ENCODE data around the gene ELAVL3.
"Not testable (repeated sequence)": the region's sequence is repeated elsewhere in the genome, so short reads cannot be mapped to it uniquely, and the experiment has no call there.

The ELAVL3 gene

DNA sequence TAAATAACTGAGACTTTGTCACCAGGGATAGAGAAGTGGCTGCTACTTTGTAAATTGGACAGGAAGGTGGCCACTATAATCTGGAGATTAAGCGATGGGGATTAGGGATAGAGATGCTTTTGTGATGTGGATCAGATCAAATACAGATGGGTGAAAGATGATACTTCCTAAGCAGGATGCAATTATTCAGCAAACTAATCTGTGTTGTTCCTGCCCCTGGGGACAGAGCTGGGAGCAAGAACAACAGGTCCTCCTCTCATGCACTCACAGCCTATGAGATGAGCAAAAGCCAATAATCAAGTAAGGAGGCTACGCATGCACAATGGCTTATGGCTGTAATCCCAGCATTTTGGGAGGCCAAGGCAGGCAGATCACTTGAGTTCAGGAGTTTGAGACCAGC, 66.3 kb downstream of the ELAVL3 start:
- Histone ChIP-seq H3K27ac (ENCODE audit: low read length) (no peak overlapping the region), H3K4me3 (ENCODE audit: low read depth in 1 of 2, low read length in 2 of 2) (no peak overlapping the region), H3K27me3 (ENCODE audit: low read depth, low read length) (peaks cover 10% of the 10 kb centered on the region), H3K4me1 (ENCODE audit: control insufficient read depth in 1 of 2, insufficient read depth in 2 of 2, low read length in 2 of 2) (peaks cover 0 to 7% of the 10 kb centered on the region in 2 donors), H3K36me3 (ENCODE audit: control insufficient read depth in 1 of 2, insufficient read depth in 2 of 2, low read length in 2 of 2) (no peaks in the 10 kb centered on the region), H3K9me3 (ENCODE audit: control insufficient read depth in 1 of 2, low read length in 2 of 2) (no peaks in the 10 kb centered on the region)

DNA sequence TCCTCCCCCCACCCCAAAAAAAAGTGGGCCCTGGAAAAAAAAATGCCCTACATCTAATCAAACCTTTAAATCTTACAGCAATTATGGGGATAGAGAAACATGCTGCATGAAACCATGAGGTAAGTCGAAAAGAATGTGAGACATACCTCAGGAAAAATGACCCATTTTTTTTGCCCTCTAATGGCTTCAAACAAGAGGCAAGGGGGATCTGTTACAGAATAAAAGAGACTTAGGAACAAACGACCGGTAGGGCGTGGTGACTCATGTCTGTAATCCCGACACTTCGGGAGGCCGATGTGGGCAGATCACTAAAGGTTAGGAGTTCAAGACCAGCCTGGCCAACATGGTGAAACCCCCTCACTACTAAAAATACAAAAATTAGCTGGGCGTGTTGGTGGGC, 70.2 kb downstream of the ELAVL3 start:
- Histone ChIP-seq H3K4me1 (ENCODE audit: control insufficient read depth in 1 of 2, insufficient read depth in 2 of 2, low read length in 2 of 2) (peaks cover 0 to 5% of the 10 kb centered on the region in 2 donors), H3K27me3 (ENCODE audit: low read depth, low read length) (no peaks in the 10 kb centered on the region), H3K36me3 (ENCODE audit: control insufficient read depth in 1 of 2, insufficient read depth in 2 of 2, low read length in 2 of 2) (no peaks in the 10 kb centered on the region), H3K4me3 (ENCODE audit: low read depth in 1 of 2, low read length in 2 of 2) (no peak overlapping the region), H3K27ac (ENCODE audit: low read length) (no peak overlapping the region), H3K9me3 (ENCODE audit: control insufficient read depth in 1 of 2, low read length in 2 of 2) (no peaks in the 10 kb centered on the region)

DNA sequence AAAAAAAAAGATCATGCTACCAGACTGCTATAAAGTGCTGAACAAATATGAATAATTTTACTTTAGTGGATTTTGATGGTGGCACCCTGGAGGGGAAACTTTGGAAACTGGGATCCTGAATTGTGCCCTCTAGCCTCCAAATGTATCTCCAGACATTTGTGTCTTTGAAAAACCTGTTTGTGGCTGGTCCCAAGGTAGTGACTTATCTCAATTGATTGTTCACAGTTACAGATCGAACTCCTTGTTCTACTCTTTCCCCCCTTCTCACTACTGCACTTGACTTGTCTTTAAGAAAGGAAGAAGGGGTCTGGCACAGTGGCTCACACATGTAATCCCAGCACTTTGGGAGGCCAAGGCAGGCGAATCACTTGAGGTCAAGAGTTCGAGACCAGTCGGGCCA, 72.3 kb downstream of the ELAVL3 start:
- Histone ChIP-seq H3K9me3 (ENCODE audit: control insufficient read depth in 1 of 2, low read length in 2 of 2) (no peaks in the 10 kb centered on the region), H3K4me3 (ENCODE audit: low read depth in 1 of 2, low read length in 2 of 2) (no peak overlapping the region), H3K4me1 (ENCODE audit: control insufficient read depth in 1 of 2, insufficient read depth in 2 of 2, low read length in 2 of 2) (peaks cover 0 to 5% of the 10 kb centered on the region in 2 donors), H3K27me3 (ENCODE audit: low read depth, low read length) (no peaks in the 10 kb centered on the region), H3K27ac (ENCODE audit: low read length) (no peak overlapping the region), H3K36me3 (ENCODE audit: control insufficient read depth in 1 of 2, insufficient read depth in 2 of 2, low read length in 2 of 2) (no peaks in the 10 kb centered on the region)

DNA sequence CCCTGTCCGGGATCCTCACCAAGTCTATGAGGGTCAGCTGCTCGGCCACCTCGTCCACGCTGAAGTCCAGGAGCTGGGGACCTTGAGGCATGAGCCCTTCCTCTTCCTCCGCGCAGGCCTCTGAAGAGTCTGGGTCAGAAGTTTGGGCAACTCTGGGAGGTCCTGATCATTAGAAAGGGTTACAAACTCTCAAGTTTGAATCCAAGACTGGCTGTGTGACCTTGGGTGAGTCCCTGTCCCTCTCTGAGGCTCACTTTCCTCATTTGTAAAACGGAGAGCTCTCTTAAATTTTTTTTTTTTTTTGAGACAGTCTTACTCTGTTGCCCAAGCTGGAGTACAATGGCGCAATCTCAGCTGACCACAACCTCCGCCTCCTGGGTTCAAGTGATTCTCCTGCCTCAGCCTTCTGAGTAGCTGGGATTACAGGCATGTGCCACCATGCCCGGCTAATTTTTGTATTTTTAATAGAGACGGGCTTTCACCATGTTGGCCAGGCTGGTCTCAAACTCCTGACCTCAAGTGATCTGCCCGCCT, 74.1 kb downstream of the ELAVL3 start:
- H3K36me3 ChIP-seq (ENCODE audit: control insufficient read depth in 1 of 2, insufficient read depth in 2 of 2, low read length in 2 of 2); H3K4me3 ChIP-seq (ENCODE audit: low read depth in 1 of 2, low read length in 2 of 2); H3K27ac ChIP-seq (ENCODE audit: low read length); H3K4me1 ChIP-seq (ENCODE audit: control insufficient read depth in 1 of 2, insufficient read depth in 2 of 2, low read length in 2 of 2); H3K27me3 ChIP-seq (ENCODE audit: low read depth, low read length); H3K9me3 ChIP-seq (ENCODE audit: control insufficient read depth in 1 of 2, low read length in 2 of 2): not testable (repeated sequence)

DNA sequence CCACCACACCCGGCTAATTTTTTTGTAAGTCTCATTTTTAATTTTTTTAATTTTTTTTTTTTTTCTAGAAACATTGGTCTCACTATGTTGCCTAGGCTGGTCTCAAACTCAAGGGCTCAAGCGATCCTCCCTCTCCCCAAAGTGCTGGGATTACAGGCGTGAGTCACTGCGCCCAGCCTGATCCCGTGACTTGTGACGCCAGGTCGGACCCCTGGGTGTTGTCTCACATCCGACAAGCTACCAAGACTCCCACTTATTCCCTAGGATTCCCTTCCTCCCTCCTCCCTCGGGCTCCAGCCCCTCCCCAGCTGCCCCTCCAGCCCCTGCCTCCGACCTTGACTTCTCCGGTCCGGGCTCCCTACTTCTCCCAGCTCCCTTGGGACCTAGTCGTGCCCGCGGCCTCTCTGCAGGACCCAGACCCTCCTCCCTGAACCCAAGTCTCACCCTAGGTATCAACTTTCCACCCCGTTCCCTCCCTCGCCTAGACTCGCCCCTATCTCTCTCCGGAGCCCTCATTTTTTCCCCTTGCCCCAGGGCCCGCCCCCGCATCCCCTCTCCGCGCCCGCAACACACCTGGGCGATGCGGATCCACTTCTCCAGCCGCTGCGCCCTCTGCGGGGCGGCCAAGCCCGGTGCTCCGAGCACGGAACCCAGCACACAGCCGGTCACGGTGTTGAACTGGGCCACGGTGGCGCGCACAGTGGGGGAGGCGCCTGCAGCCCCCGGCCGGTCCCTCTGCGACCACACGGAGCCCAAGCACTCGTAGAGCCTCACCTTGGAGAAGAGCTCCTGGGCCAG, 74.8 kb downstream of the ELAVL3 start:
- no peaks in the 10 kb centered on the region for H3K27me3 ChIP-seq (ENCODE audit: low read depth, low read length)
- H3K4me1 ChIP-seq (ENCODE audit: control insufficient read depth in 1 of 2, insufficient read depth in 2 of 2, low read length in 2 of 2), result peaks cover 0 to 5% of the 10 kb centered on the region in 2 donors
- no peaks in the 10 kb centered on the region for H3K9me3 ChIP-seq (ENCODE audit: control insufficient read depth in 1 of 2, low read length in 2 of 2)
- H3K36me3 ChIP-seq (ENCODE audit: control insufficient read depth in 1 of 2, insufficient read depth in 2 of 2, low read length in 2 of 2), result no peaks in the 10 kb centered on the region
- no peak overlapping the region for H3K27ac ChIP-seq (ENCODE audit: low read length)
- no peak overlapping the region for H3K4me3 ChIP-seq (ENCODE audit: low read depth in 1 of 2, low read length in 2 of 2)

DNA sequence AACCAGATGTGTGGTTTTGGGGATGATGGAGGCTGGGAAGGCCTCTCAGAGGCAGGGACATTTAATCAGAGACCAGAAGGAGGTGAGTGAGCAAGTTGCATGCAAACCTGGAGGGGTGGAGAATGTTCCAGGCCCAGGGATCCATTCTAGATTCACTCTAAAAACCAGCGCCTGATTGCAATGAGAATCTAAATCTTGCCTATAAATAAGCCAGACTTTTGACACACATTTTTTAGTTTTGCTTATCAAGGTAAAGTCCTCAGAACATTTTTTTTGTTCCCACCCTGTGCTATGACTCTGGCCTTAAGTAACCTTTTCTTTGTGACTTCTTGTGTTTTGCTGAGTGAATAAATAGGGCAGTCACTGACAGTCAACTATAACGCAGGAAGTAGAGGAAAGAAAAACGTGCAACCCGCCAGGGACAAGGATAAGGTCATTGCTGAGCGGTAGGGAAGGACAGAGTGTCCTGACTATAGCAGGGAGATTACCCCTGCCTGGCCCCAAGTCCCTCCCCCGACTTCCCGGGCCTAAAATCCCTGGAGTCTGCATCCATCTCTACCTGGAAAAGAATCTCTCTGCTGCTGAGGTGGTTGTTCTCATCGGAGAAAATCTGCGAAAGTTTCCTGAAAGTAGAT, 76.1 kb downstream of the ELAVL3 start:
- Histone ChIP-seq H3K36me3 (ENCODE audit: control insufficient read depth in 1 of 2, insufficient read depth in 2 of 2, low read length in 2 of 2) (no peaks in the 10 kb centered on the region), H3K27ac (ENCODE audit: low read length) (no peak overlapping the region), H3K9me3 (ENCODE audit: control insufficient read depth in 1 of 2, low read length in 2 of 2) (no peaks in the 10 kb centered on the region), H3K27me3 (ENCODE audit: low read depth, low read length) (no peaks in the 10 kb centered on the region), H3K4me3 (ENCODE audit: low read depth in 1 of 2, low read length in 2 of 2) (no peak overlapping the region), H3K4me1 (ENCODE audit: control insufficient read depth in 1 of 2, insufficient read depth in 2 of 2, low read length in 2 of 2) (peaks cover 0 to 5% of the 10 kb centered on the region in 2 donors)

DNA sequence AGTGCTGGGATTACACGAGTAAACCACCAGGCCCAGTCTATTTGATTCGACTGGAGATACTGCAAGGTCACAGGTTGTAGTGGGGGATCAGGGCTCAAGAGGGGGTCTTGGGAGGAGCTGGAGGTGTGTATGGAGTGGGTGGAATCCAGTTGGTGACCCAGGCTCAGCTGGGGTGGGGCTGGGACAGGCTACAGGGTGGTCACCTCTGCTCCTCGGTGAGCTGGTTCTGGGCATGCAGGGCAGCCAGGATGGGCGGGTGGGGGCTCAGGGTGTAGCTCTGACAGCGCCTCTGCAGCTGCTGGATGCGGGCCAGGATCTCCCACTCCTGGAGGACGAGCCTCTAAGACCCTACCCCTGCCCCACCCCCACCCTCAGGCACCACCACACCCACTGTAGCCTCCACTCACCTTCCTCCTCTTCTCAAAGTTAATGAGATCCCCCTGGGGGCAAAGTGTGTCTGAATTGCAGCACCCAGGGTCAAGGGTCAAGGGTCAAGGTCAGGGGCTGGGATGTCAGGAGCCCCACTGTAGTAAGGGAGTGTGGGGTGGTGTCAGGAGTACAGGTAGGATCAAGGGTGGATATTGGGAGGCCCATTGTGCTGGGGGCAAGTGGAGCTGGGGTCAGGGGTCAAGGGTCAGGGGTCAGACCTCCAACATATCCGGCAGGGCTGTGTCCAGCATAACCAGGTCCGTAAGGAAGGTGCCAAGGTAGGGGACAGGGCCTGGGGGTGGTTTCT, 78.9 kb downstream of the ELAVL3 start:
- Histone ChIP-seq H3K4me1 (ENCODE audit: control insufficient read depth in 1 of 2, insufficient read depth in 2 of 2, low read length in 2 of 2) (peaks cover 0 to 5% of the 10 kb centered on the region in 2 donors), H3K27ac (ENCODE audit: low read length) (no peak overlapping the region), H3K9me3 (ENCODE audit: control insufficient read depth in 1 of 2, low read length in 2 of 2) (no peaks in the 10 kb centered on the region), H3K36me3 (ENCODE audit: control insufficient read depth in 1 of 2, insufficient read depth in 2 of 2, low read length in 2 of 2) (no peaks in the 10 kb centered on the region), H3K27me3 (ENCODE audit: low read depth, low read length) (no peaks in the 10 kb centered on the region), H3K4me3 (ENCODE audit: low read depth in 1 of 2, low read length in 2 of 2) (no peak overlapping the region)

All from muscle layer of duodenum (tissue), 2 donors.